Measurements from ENCODE around the gene LIN52.

GRCh38 chr14:74238974-74239847, 154.5 kb downstream of the LIN52 start, which contains the start of gene VSX2:
- TF ChIP-seq, protein P1, sequence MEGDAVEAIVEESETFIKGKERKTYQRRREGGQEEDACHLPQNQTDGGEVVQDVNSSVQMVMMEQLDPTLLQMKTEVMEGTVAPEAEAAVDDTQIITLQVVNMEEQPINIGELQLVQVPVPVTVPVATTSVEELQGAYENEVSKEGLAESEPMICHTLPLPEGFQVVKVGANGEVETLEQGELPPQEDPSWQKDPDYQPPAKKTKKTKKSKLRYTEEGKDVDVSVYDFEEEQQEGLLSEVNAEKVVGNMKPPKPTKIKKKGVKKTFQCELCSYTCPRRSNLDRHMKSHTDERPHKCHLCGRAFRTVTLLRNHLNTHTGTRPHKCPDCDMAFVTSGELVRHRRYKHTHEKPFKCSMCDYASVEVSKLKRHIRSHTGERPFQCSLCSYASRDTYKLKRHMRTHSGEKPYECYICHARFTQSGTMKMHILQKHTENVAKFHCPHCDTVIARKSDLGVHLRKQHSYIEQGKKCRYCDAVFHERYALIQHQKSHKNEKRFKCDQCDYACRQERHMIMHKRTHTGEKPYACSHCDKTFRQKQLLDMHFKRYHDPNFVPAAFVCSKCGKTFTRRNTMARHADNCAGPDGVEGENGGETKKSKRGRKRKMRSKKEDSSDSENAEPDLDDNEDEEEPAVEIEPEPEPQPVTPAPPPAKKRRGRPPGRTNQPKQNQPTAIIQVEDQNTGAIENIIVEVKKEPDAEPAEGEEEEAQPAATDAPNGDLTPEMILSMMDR (IDR thresholded peaks at IDR 0.05; ENCODE audit: low read depth, low read length): no peak
- TF ChIP-seq EZH2phosphoT487 (IDR thresholded peaks at IDR 0.05; ENCODE audit: low read depth): no peak

Data from OCI-LY3 (cell line).